GM12878 (cell line): Measurements from ENCODE around the gene HLA-DPB1. TPM values are rescaled to one million over a fixed set of nuclear protein-coding genes. Genes with fewer than 3 reads are reported as not detected.

Experiments used
- CBFB ChIP-seq: IDR thresholded peaks from 2 replicates; pipeline ENCODE4 v1.6.1; 2016; ENCODE audit warnings: antibody characterized with exemption, low read depth
- CHD4 ChIP-seq: fragments of 200-600 bp; sonication (generic); IDR thresholded peaks from 2 replicates; pipeline ENCODE4 v1.6.1; 2016; ENCODE audit warnings: mild to moderate bottlenecking
- CTCF ChIP-seq, 3 experiments: IDR thresholded peaks in 2 of 3; conservative IDR thresholded peaks in 1 of 3; 2 replicates each; pipeline ENCODE4 v1.5.1; 2011; ENCODE audit warnings: low read depth in 3 of 3, low read length in 3 of 3, mild to moderate bottlenecking in 3 of 3, control low read depth in 2 of 3, moderate library complexity in 2 of 3, inconsistent platforms in 1 of 3, mixed read lengths in 1 of 3; ENCODE audit not compliant: control insufficient read depth in 2 of 3, insufficient read depth in 1 of 3; ENCODE audit errors: extremely low read depth in 1 of 3
- HCFC1 ChIP-seq: fragments of 150-350 bp; IDR thresholded peaks from 2 replicates; pipeline ENCODE4 v1.6.1; 2014; ENCODE audit warnings: low read length
- JUNB ChIP-seq: IDR thresholded peaks from 2 replicates; pipeline ENCODE4 v1.6.1; 2016; ENCODE audit warnings: antibody characterized with exemption, mild to moderate bottlenecking
- MEF2B ChIP-seq: fragments of 450-650 bp; IDR thresholded peaks from 2 replicates; pipeline ENCODE4 v1.6.1; 2018; ENCODE audit warnings: mild to moderate bottlenecking, moderate library complexity; ENCODE audit not compliant: partially characterized antibody, poor library complexity, severe bottlenecking
- MTA2 ChIP-seq: fragments of 450-650 bp; IDR thresholded peaks from 2 replicates; pipeline ENCODE4 v1.6.1; 2016; ENCODE audit warnings: low read depth, mild to moderate bottlenecking, moderate library complexity
- MXI1 ChIP-seq: fragments of 150-350 bp; IDR thresholded peaks from 2 replicates; pipeline ENCODE4 v1.6.1; 2011; ENCODE audit warnings: low read depth, mild to moderate bottlenecking, inconsistent platforms, low read length, improper control_type of control experiment
- PAX5 ChIP-seq: IDR thresholded peaks from 2 replicates; pipeline ENCODE4 v1.6.1; 2011; ENCODE audit warnings: low read depth, low read length, borderline replicate concordance
- SMAD5 ChIP-seq: IDR thresholded peaks from 2 replicates; pipeline ENCODE4 v1.6.1; 2016; ENCODE audit warnings: antibody characterized with exemption, low read depth
- TCF12 ChIP-seq: IDR thresholded peaks from 2 replicates; pipeline ENCODE4 v1.6.1; 2011; ENCODE audit warnings: low read depth, mild to moderate bottlenecking, low read length
- WRNIP1 ChIP-seq: IDR thresholded peaks from 2 replicates; pipeline ENCODE4 v1.6.1; 2011; ENCODE audit warnings: low read depth, low read length, improper control_type of control experiment, borderline replicate concordance
- ZNF384 ChIP-seq: IDR thresholded peaks from 2 replicates; pipeline ENCODE4 v1.6.1; 2012; ENCODE audit warnings: low read depth, mild to moderate bottlenecking, low read length, improper control_type of control experiment, borderline replicate concordance
- polyA plus RNA-seq, 11 experiments: library from polyadenylated mRNA; depleted of rRNA in 4 of 11; unstranded in 6 of 11; stranded (reverse) in 5 of 11; fragments of >200 nt; fragmentation: Nextera tagmentation in 4 of 11; fragmentation: Illumina TruSeq in 1 of 11; extraction: Ambion mirVana in 4 of 11; extraction: Trizol in 1 of 11; gene quantifications; 1 replicate in 1 of 11; 2 replicates in 10 of 11; pipeline versions ENCODE4 v1.2.1 to v1.2.3, GENCODE V29; 2011 to 2016; ENCODE audit warnings: inconsistent platforms in 2 of 11, missing spikeins in 2 of 11, low read depth in 1 of 11
- total RNA-seq, 4 experiments: library from RNA; depleted of rRNA in 3 of 4; stranded (reverse); fragments of >200 nt in 3 of 4; fragmentation: Illumina TruSeq in 1 of 4; extraction: Trizol in 1 of 4; gene quantifications; 2 replicates each; pipeline versions ENCODE4 v1.2.1 to v1.2.3, GENCODE V29; 2013 to 2021
- TF ChIP-seq, protein P1 (sequence below): IDR thresholded peaks from 2 replicates; pipeline ENCODE4 v1.6.1; 2011; ENCODE audit warnings: borderline replicate concordance, low read depth, mild to moderate bottlenecking, moderate library complexity, low read length; ENCODE audit not compliant: insufficient read depth, poor library complexity, severe bottlenecking

The HLA-DPB1 gene
- total and polyA plus RNA-seq, 10 of the 15 experiments (the other 5 are each of a cell fraction or from before 2014, with no cell fraction given) = 101 to 675 (median 352) TPM

DNA sequence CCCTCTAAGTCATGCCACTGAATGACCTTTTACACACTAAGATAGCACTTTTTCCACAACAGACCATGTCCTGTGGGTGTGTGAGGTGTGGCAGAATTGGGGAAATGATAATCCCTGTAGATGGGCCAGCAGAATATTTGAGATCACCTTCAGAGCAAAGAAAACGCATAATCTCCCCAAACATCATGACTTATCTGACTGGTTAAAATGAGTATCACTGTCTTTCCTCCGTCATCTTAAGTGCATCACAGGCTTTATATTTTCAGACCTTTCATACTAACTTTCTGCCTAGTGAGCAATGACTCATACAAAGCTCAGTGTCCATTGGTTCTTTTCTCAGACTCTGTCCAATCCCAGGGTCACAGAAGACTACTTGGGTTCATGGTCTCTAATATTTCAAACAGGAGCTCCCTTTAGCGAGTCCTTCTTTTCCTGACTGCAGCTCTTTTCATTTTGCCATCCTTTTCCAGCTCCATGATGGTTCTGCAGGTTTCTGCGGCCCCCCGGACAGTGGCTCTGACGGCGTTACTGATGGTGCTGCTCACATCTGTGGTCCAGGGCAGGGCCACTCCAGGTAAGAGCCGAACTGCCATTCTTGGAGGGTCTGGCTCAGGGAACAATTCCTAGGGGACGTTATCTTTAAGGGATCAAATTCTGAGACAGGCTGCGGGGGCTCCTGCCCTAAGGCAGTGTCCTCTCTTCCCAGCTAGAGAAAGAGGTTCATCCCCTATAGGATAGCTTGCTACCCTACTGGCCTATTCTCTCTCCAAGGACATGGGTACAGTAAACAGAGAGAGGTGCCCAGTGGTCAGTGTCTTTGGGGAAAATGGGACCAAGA lies at the start of gene HLA-DPB1 (continued):
- TF ChIP-seq, protein P1, sequence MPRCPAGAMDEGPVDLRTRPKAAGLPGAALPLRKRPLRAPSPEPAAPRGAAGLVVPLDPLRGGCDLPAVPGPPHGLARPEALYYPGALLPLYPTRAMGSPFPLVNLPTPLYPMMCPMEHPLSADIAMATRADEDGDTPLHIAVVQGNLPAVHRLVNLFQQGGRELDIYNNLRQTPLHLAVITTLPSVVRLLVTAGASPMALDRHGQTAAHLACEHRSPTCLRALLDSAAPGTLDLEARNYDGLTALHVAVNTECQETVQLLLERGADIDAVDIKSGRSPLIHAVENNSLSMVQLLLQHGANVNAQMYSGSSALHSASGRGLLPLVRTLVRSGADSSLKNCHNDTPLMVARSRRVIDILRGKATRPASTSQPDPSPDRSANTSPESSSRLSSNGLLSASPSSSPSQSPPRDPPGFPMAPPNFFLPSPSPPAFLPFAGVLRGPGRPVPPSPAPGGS = no peak
- peak; percentile 68 for TF ChIP-seq CBFB
- TF ChIP-seq MTA2 = no peak
- no peak for TF ChIP-seq PAX5
- no peak for TF ChIP-seq ZNF384
- no peak; the same call in 1 of the 2 replicates for TF ChIP-seq WRNIP1
- TF ChIP-seq CTCF (IDR thresholded peaks at IDR 0.05 in 2 of 3, conservative IDR thresholded peaks at IDR 0.05 in 1 of 3; ENCODE audit: control insufficient read depth in 2 of 3, extremely low read depth in 1 of 3, insufficient read depth in 1 of 3, low read depth in 3 of 3, low read length in 3 of 3) = no peak
- TF ChIP-seq TCF12 = no peak
- no peak for TF ChIP-seq MXI1
- TF ChIP-seq JUNB = no peak
- no peak for TF ChIP-seq HCFC1
- TF ChIP-seq CHD4 = no peak
- TF ChIP-seq MEF2B = no peak
- TF ChIP-seq SMAD5 = peak; percentile 96
- TF ChIP-seq, all 136 proteins: peak for 34
